GM12878 (cell line): ENCODE results near the gene PKLR. TPM values are rescaled to one million over a fixed set of nuclear protein-coding genes. Genes with fewer than 3 reads are reported as not detected.

Experiments
- ATAC-seq: fragments of 200-7000 bp; cut with Tn5 transposase; 3 replicates; pipeline ENCODE4 v1.9.1; 2020; ENCODE audit warnings: mild to moderate bottlenecking, moderate library complexity
- BruUV-seq: library from RNA; stranded (reverse); fragments of 400-500 nt; replicated peaks from 2 replicates; lab custom pipeline; 2021; lab: Mats Ljungman, UMichigan
- CTCF ChIA-PET: fragments of 300-600 bp; sonication (Branson Sonifier 250); formaldehyde crosslinking; extraction: SDS; loops from one replicate; lab custom pipeline; 2021; ENCODE audit warnings: inconsistent platforms; lab: Yijun Ruan, JAX
- POLR2A ChIA-PET: fragments of 350-600 bp; formaldehyde crosslinking; extraction: SDS; loops from one replicate; lab custom pipeline; 2021; ENCODE audit warnings: inconsistent platforms; lab: Charles Lee
- RAD21 ChIA-PET: fragments of 300-600 bp; sonication (Branson Sonifier 250); formaldehyde crosslinking; loops from one replicate; lab custom pipeline; 2023; ENCODE audit warnings: antibody characterized with exemption; ENCODE audit not compliant: unreplicated experiment; lab: Charles Lee
- SMC1A ChIA-PET: fragments of 300-600 bp; sonication (Branson Sonifier 250); formaldehyde crosslinking; loops from one replicate; lab custom pipeline; 2023; ENCODE audit not compliant: unreplicated experiment, uncharacterized antibody; lab: Charles Lee
- DNase-seq: peaks from one replicate; pipeline ENCODE4 v3.0.0-alpha.2; 2011; ENCODE audit warnings: low read depth, low spot score
- FAIRE-seq: peaks from 3 replicates; lab custom pipeline; 2011; peaks lifted over from hg19 to GRCh38; lab: Jason Lieb, UNC
- H2AFZ ChIP-seq: 2 replicates; pipeline ENCODE4 v1.6.0; 2011; ENCODE audit warnings: low read depth, low read length, control low read depth; ENCODE audit not compliant: control insufficient read depth
- H3K27ac ChIP-seq: 2 replicates; pipeline ENCODE4 v1.5.1; 2011; ENCODE audit warnings: control low read depth; ENCODE audit not compliant: control insufficient read depth, insufficient read depth
- H3K27me3 ChIP-seq, 2 experiments: replicated peaks in 1 of 2; 2 replicates each; pipeline versions ENCODE4 v1.6.0 to v1.6.1; 2011; ENCODE audit warnings: low read length in 1 of 2; ENCODE audit not compliant: control insufficient read depth in 2 of 2, insufficient read depth in 2 of 2
- H3K36me3 ChIP-seq, 2 experiments: 2 replicates each; pipeline ENCODE4 v1.5.1; 2011; ENCODE audit warnings: low read length in 1 of 2; ENCODE audit not compliant: control insufficient read depth in 2 of 2, insufficient read depth in 2 of 2
- H3K4me1 ChIP-seq: 2 replicates; pipeline ENCODE4 v1.6.1; 2011; ENCODE audit warnings: mild to moderate bottlenecking, low read length, moderate library complexity, mixed read lengths; ENCODE audit not compliant: control insufficient read depth, insufficient read depth
- H3K4me2 ChIP-seq: 2 replicates; pipeline ENCODE4 v1.6.0; 2011; ENCODE audit warnings: control low read depth; ENCODE audit not compliant: control insufficient read depth, insufficient read depth
- H3K4me3 ChIP-seq: fragments of 200-600 bp; sonication (generic); 2 replicates; pipeline ENCODE4 v1.5.1; 2016
- H3K79me2 ChIP-seq: 2 replicates; pipeline ENCODE4 v1.6.0; 2011; ENCODE audit warnings: low read length; ENCODE audit not compliant: control insufficient read depth, insufficient read depth
- H3K9ac ChIP-seq: 2 replicates; pipeline ENCODE4 v1.8.0; 2011; ENCODE audit warnings: low read length, control low read depth, mixed read lengths; ENCODE audit not compliant: control insufficient read depth, insufficient read depth
- H3K9me3 ChIP-seq: replicated peaks from 3 replicates; pipeline ENCODE4 v1.5.1; 2011; ENCODE audit warnings: mild to moderate bottlenecking, low read length; ENCODE audit not compliant: control insufficient read depth, insufficient read depth
- H4K20me1 ChIP-seq: 2 replicates; pipeline ENCODE4 v1.6.0; 2011; ENCODE audit not compliant: control insufficient read depth, insufficient read depth
- ELK1 ChIP-seq: IDR thresholded peaks from 2 replicates; pipeline ENCODE4 v1.6.1; 2012; ENCODE audit warnings: low read depth, low read length, improper control_type of control experiment
- EP300 ChIP-seq, 2 experiments: fragments of 150-350 bp in 1 of 2; IDR thresholded peaks; 2 replicates each; pipeline ENCODE4 v1.6.1; 2011 to 2012; ENCODE audit warnings: low read depth in 2 of 2, low read length in 2 of 2, borderline replicate concordance in 1 of 2, improper control_type of control experiment in 1 of 2, inconsistent platforms in 1 of 2; ENCODE audit not compliant: control insufficient read depth in 1 of 2
- HDGF ChIP-seq: fragments of 450-650 bp; IDR thresholded peaks from 2 replicates; pipeline ENCODE4 v1.6.1; 2016; ENCODE audit warnings: antibody characterized with exemption
- KLF5 ChIP-seq: fragments of 450-650 bp; IDR thresholded peaks from 2 replicates; pipeline ENCODE4 v1.6.1; 2014; ENCODE audit warnings: mild to moderate bottlenecking; ENCODE audit not compliant: partially characterized antibody
- MTA3 ChIP-seq: IDR thresholded peaks from 2 replicates; pipeline ENCODE4 v1.6.1; 2012; ENCODE audit warnings: low read length, inconsistent platforms, borderline replicate concordance
- NKRF ChIP-seq: fragments of 450-650 bp; conservative IDR thresholded peaks from 2 replicates; pipeline ENCODE4 v1.6.1; 2017; ENCODE audit warnings: mild to moderate bottlenecking, moderate library complexity
- NRF1 ChIP-seq: conservative IDR thresholded peaks from 2 replicates; pipeline ENCODE4 v1.6.1; 2011; ENCODE audit warnings: mild to moderate bottlenecking, low read depth, low read length, improper control_type of control experiment
- PAX8 ChIP-seq: fragments of 450-650 bp; IDR thresholded peaks from 2 replicates; pipeline ENCODE4 v1.6.1; 2017; ENCODE audit warnings: mild to moderate bottlenecking, moderate library complexity
- POLR2A ChIP-seq: IDR thresholded peaks from 2 replicates; pipeline ENCODE4 v1.6.1; 2011; ENCODE audit warnings: low read depth, mild to moderate bottlenecking, low read length
- SIX5 ChIP-seq: IDR thresholded peaks from 2 replicates; pipeline ENCODE4 v1.6.1; 2011; ENCODE audit warnings: mild to moderate bottlenecking, low read depth, low read length, moderate library complexity; ENCODE audit not compliant: severe bottlenecking
- TAF1 ChIP-seq: IDR thresholded peaks from 2 replicates; pipeline ENCODE4 v1.6.1; 2011; ENCODE audit warnings: mild to moderate bottlenecking, low read depth, low read length, borderline replicate concordance
- TCF3 ChIP-seq: IDR thresholded peaks from 2 replicates; pipeline ENCODE4 v1.6.1; 2012; ENCODE audit warnings: low read depth, mild to moderate bottlenecking, low read length, borderline replicate concordance; ENCODE audit not compliant: insufficient read depth
- YY1 ChIP-seq: IDR thresholded peaks from 2 replicates; pipeline ENCODE4 v1.6.1; 2011; ENCODE audit warnings: low read depth, mild to moderate bottlenecking, low read length
- WGBS: methylation state at CpG from one replicate; pipeline ENCODE4 v1.1.6; 2016; ENCODE audit warnings: low lambda C conversion rate; ENCODE audit not compliant: insufficient replicate concordance, insufficient coverage; ENCODE audit errors: missing lambda C conversion rate; 5-methylcytosine and 5-hydroxymethylcytosine counted together
- in situ Hi-C: fragments of 300-500 bp; cut with MboI; formaldehyde crosslinking; loops from 9 replicates; pipeline ENCODE4 v1.14.3; 2018; ENCODE audit warnings: mixed read lengths
- intact Hi-C: fragments of 100-400 bp; cut with micrococcal nuclease; formaldehyde crosslinking; loops from one replicate; pipeline ENCODE4 v1.14.2; 2022; ENCODE audit not compliant: unreplicated experiment
- polyA plus RNA-seq, 11 experiments: library from polyadenylated mRNA; depleted of rRNA in 4 of 11; unstranded in 6 of 11; stranded (reverse) in 5 of 11; fragments of >200 nt; fragmentation: Nextera tagmentation in 4 of 11; fragmentation: Illumina TruSeq in 1 of 11; extraction: Ambion mirVana in 4 of 11; extraction: Trizol in 1 of 11; gene quantifications; 1 replicate in 1 of 11; 2 replicates in 10 of 11; pipeline versions ENCODE4 v1.2.1 to v1.2.3, GENCODE V29; 2011 to 2016; ENCODE audit warnings: inconsistent platforms in 2 of 11, missing spikeins in 2 of 11, low read depth in 1 of 11
- total RNA-seq, 4 experiments: library from RNA; depleted of rRNA in 3 of 4; stranded (reverse); fragments of >200 nt in 3 of 4; fragmentation: Illumina TruSeq in 1 of 4; extraction: Trizol in 1 of 4; gene quantifications; 2 replicates each; pipeline versions ENCODE4 v1.2.1 to v1.2.3, GENCODE V29; 2013 to 2021

The PKLR gene
- total and polyA plus RNA-seq, 10 of the 15 experiments (the other 5 are each of a cell fraction or from before 2014, with no cell fraction given) = 0.04 to 0.15 (median 0.08) TPM; not detected in 7

- POLR2A ChIA-PET = interaction anchor here (1.4 kb wide), 1 partner anchor 15 kb away, joined by 5 read pairs; a partner anchor contains a TSS
- RAD21 ChIA-PET = no interaction called here
Observed at GRCh38 chr1:155256058-155256852, 45.0 kb downstream of the PKLR start.

More at GRCh38 chr1:155256058-155256852, 45.0 kb downstream of the PKLR start:
- Histone ChIP-seq H3K79me2 (peaks cover 17% of the 10 kb centered on the region), H3K36me3 (peaks cover 4 to 7% of the 10 kb centered on the region in 2 experiments; a peak in 2 of 4 replicates), H4K20me1 (no peaks in the 10 kb centered on the region), H3K4me3 (no peak overlapping the region), H2AFZ (no peak overlapping the region), H3K9me3 (no peaks in the 10 kb centered on the region), H3K4me2 (peak overlapping the region; percentile 97; the same call in 1 of the 2 replicates), H3K4me1 (peaks cover 19% of the 10 kb centered on the region), H3K27ac (no peak overlapping the region), H3K9ac (no peak overlapping the region), H3K27me3 (no peaks in the 10 kb centered on the region)
- 87% methylated on average over 20 of the region's 20 CpGs for WGBS
- in situ Hi-C loops (loop anchor here (5.0 kb wide), 1 partner anchor 336 kb away; no protein-coding TSS in a partner anchor), intact Hi-C loops (no loop called here)
- ChIA-PET SMC1A (interaction anchor here (1.2 kb wide), 1 partner anchor 67 kb away, joined by 4 read pairs; no protein-coding TSS in a partner anchor), CTCF (interaction anchor here (0.8 to 9.6 kb wide), 3 partner anchors 9 to 68 kb away, joined by 3 to 225 read pairs (median 3); partner anchors contain the start of gene RUSC1)
- FAIRE-seq (no peak), ATAC-seq (no peak), DNase-seq (no peak)
- TF ChIP-seq NRF1 = no peak
- no peak for TF ChIP-seq YY1
- TF ChIP-seq TAF1 = no peak
- TF ChIP-seq MTA3 = no peak
- no peak for TF ChIP-seq PAX8
- no peak for TF ChIP-seq ELK1
- no peak for TF ChIP-seq NKRF
- TF ChIP-seq HDGF = no peak
- no peak for TF ChIP-seq KLF5
- no peak for TF ChIP-seq POLR2A
- TF ChIP-seq EP300 (IDR thresholded peaks at IDR 0.05; ENCODE audit: borderline replicate concordance in 1 of 2, control insufficient read depth in 1 of 2, low read depth in 2 of 2, low read length in 2 of 2) = no peak
- no peak for TF ChIP-seq SIX5
- TF ChIP-seq TCF3 = no peak
- no TSS peak for BruUV-seq
